GM12875 (cell line): Measurements from ENCODE around the gene SERAC1.

Experiments used
- H3K4me3 ChIP-seq: one replicate; pipeline ENCODE4 v1.5.1; 2011; ENCODE audit warnings: low read depth, low read length, control low read depth
- TF ChIP-seq, protein P1 (sequence below): IDR thresholded peaks from 2 replicates; pipeline ENCODE4 v1.5.1; 2011; ENCODE audit warnings: low read depth, mild to moderate bottlenecking, control low read depth, inconsistent platforms, low read length, moderate library complexity, borderline replicate concordance; ENCODE audit not compliant: insufficient read depth

The SERAC1 gene

GRCh38 chr6:158121335-158121734, 46.7 kb downstream of the SERAC1 start:
- no peak overlapping the region for H3K4me3 ChIP-seq
- TF ChIP-seq, protein P1, sequence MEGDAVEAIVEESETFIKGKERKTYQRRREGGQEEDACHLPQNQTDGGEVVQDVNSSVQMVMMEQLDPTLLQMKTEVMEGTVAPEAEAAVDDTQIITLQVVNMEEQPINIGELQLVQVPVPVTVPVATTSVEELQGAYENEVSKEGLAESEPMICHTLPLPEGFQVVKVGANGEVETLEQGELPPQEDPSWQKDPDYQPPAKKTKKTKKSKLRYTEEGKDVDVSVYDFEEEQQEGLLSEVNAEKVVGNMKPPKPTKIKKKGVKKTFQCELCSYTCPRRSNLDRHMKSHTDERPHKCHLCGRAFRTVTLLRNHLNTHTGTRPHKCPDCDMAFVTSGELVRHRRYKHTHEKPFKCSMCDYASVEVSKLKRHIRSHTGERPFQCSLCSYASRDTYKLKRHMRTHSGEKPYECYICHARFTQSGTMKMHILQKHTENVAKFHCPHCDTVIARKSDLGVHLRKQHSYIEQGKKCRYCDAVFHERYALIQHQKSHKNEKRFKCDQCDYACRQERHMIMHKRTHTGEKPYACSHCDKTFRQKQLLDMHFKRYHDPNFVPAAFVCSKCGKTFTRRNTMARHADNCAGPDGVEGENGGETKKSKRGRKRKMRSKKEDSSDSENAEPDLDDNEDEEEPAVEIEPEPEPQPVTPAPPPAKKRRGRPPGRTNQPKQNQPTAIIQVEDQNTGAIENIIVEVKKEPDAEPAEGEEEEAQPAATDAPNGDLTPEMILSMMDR, result no peak

DNA sequence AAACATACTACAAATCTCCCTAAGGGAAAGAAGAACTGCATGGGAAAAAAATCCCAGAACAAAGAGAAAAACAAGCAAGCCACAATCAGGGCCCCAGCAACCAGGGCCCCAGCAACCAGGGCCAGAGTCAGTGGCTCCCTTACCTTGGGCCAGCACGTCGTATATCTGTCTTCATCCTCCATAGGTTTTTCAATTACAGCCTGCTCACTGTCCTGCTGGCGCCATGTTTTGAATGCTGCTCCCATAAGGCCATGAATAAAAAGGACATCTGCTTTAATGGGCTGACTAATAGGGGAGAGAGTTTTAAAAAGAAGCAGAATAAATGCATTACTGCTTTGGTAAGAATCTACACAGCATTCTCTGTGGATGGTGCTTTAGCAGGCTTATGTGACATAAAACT, 49.2 kb downstream of the SERAC1 start:
- H3K4me3 ChIP-seq, result no peak overlapping the region
- TF ChIP-seq, protein P1, result no peak

DNA sequence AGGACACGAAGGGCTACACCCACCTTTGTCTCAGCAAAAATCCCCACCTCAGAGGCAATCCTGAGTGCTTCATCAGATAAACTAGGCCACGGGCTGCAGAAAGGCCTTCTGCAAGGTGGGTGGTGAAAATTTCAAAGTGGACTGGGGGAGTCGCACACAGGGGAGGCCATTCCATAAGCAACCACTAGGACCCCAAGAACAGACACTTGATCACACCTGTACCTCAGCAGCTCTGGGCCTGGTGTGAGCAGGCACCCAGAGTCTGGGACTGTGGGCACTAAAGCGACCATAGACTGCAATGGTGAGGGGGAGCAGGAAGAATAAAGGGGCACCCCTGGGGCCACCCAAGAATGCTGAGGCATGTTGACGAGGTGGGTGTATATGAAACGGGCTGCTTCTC, 52.6 kb downstream of the SERAC1 start:
- TF ChIP-seq, protein P1, result no peak
- H3K4me3 ChIP-seq, result no peak overlapping the region

GRCh38 chr6:158115102-158115501, 53.0 kb downstream of the SERAC1 start:
- H3K4me3 ChIP-seq, result no peak overlapping the region
- TF ChIP-seq, protein P1, result no peak

- H3K4me3 ChIP-seq, result no peak overlapping the region
- TF ChIP-seq, protein P1, result no peak
Observed at GRCh38 chr6:158113802-158114201, 54.3 kb downstream of the SERAC1 start.

GRCh38 chr6:158111987-158112386, 56.1 kb downstream of the SERAC1 start:
- H3K4me3 ChIP-seq, result no peak overlapping the region
- TF ChIP-seq, protein P1, result no peak

GRCh38 chr6:158110986-158111385, 57.1 kb downstream of the SERAC1 start:
- TF ChIP-seq, protein P1, result no peak
- H3K4me3 ChIP-seq, result no peak overlapping the region
